Activated CD8-positive, alpha-beta T cell treated with anti-CD3 and anti-CD28 coated beads, Interleukin-2, amount 10 ng/mL, durations not matched to agents 7 days and 5 days (primary cell): ENCODE data around the gene ATL3. TPM values are rescaled to one million over a fixed set of nuclear protein-coding genes. Genes with fewer than 3 reads are reported as not detected.

Source experiments
- ATAC-seq: fragments of 150-1000 bp; cut with Tn5 transposase; one replicate; pipeline ENCODE4 v1.10.0; 2021; ENCODE audit warnings: moderate library complexity
- CTCF ChIA-PET: fragments of 350-600 bp; sonication (Branson Sonifier 250); formaldehyde crosslinking; loops from one replicate; lab custom pipeline; 2021; ENCODE audit warnings: antibody characterized with exemption; lab: Charles Lee
- POLR2A ChIA-PET: fragments of 350-600 bp; sonication (Branson Sonifier 250); formaldehyde crosslinking; loops from one replicate; lab custom pipeline; 2021; ENCODE audit warnings: antibody characterized with exemption; lab: Charles Lee
- DNase-seq: peaks from one replicate; pipeline ENCODE4 v3.0.0-alpha.2; 2020
- H3K27ac Mint-ChIP-seq: one replicate; pipeline ENCODE4 v1.8.0; 2021; ENCODE audit warnings: mild to moderate bottlenecking, mixed read lengths
- H3K27me3 Mint-ChIP-seq: one replicate; pipeline ENCODE4 v1.8.0; 2021; ENCODE audit warnings: low read depth, mixed read lengths
- H3K36me3 Mint-ChIP-seq: one replicate; pipeline ENCODE4 v1.8.0; 2021; ENCODE audit warnings: low read depth, mixed read lengths
- H3K4me1 Mint-ChIP-seq: one replicate; pipeline ENCODE4 v1.8.0; 2021; ENCODE audit warnings: low read depth, mixed read lengths
- H3K4me3 Mint-ChIP-seq: one replicate; pipeline ENCODE4 v1.8.0; 2021; ENCODE audit warnings: mild to moderate bottlenecking, mixed read lengths
- H3K9me3 Mint-ChIP-seq: one replicate; pipeline ENCODE4 v1.8.0; 2022; ENCODE audit warnings: mixed read lengths; ENCODE audit not compliant: insufficient read depth
- total RNA-seq, 2 experiments: library from RNA; stranded (reverse); gene quantifications; one replicate each; pipeline ENCODE4 v1.2.3, GENCODE V29; 2021

ATL3 gene, protein sequence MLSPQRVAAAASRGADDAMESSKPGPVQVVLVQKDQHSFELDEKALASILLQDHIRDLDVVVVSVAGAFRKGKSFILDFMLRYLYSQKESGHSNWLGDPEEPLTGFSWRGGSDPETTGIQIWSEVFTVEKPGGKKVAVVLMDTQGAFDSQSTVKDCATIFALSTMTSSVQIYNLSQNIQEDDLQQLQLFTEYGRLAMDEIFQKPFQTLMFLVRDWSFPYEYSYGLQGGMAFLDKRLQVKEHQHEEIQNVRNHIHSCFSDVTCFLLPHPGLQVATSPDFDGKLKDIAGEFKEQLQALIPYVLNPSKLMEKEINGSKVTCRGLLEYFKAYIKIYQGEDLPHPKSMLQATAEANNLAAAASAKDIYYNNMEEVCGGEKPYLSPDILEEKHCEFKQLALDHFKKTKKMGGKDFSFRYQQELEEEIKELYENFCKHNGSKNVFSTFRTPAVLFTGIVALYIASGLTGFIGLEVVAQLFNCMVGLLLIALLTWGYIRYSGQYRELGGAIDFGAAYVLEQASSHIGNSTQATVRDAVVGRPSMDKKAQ
- total RNA-seq = 10 to 100 TPM; 35.1 to 37.3 TPM

DNA sequence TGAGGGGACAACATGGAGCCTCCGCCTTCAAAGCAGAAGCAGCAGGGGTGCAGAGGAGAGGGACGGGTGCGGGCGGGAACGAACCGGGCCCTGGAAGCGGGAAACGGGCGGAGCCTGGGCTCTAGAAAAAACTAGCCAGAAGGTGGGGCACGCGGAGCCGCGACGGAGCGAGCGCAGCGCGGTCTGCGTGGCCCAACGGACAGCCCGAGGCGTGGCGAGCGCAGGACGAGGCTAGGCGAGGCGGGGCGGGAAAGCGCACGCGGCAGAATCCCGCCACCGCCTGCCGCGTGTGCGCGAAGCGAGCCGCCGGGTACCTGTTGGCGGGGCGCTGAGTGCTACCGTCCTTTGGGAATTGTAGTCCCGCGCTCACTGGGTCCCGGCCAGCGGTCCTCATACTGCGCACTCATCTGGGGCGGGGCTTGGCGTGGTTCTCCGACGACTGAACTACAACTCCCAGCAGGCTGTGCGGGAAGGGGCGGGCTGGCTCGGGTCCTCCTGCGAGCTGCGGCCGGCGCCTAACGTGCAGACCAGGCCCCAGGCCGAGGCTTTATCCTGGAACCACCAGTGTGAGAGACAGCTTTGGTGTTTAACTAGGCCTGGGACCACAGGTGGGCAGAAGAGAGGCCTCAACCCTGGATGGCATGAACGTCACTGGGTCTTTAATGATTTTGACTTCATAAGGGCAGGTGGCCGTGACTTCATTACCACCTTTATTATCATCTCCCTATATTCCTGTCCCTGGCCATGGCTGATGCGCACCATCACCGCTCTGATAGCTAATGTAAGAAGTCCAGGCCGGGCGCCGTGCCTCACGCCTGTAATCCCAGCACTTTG is at the start of gene ATL3:
TSS of gene ATL3 (minus strand) at position 55 of the 834 bp plus-strand sequence. CDS start at position 14, 41 bp downstream.
- ATAC-seq (peak; percentile 92), DNase-seq (peak; percentile 96)
- Mint-ChIP-seq H3K36me3 (peaks cover 16% of the 10 kb centered on the region), H3K27me3 (no peaks in the 10 kb centered on the region), H3K27ac (peak within 1 kb of the TSS; percentile 87), H3K4me3 (peak within 1 kb of the TSS; percentile 87), H3K9me3 (no peaks in the 10 kb centered on the region), H3K4me1 (peaks cover 34% of the 10 kb centered on the region)
- ChIA-PET POLR2A (interaction anchor here (0.7 to 2.3 kb wide), 2 partner anchors 10 to 94 kb away, joined by 3 to 14 read pairs; partner anchors contain the start of gene RTN3), CTCF (interaction anchor here (0.6 to 2.8 kb wide), 9 partner anchors 9 to 667 kb away, joined by 3 to 22 read pairs (median 4); partner anchors contain the start of gene RTN3)

DNA sequence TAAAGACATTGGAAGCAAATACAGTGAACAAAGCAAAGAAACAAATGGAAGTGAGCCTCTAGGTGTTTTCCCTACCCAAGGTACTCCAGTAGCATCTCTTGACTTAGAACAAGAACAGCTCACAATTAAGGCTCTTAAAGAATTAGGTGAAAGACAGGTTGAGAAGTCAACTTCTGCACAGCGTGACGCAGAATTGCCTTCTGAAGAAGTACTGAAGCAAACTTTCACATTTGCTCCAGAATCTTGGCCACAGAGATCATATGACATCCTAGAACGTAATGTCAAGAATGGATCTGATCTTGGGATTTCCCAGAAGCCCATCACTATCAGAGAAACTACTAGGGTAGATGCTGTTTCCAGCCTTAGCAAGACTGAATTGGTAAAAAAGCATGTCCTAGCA is 49.4 kb upstream of the ATL3 start:
- ATAC-seq = no peak
- Mint-ChIP-seq H3K9me3 (no peaks in the 10 kb centered on the region), H3K27ac (no peak overlapping the region), H3K36me3 (peaks cover 3% of the 10 kb centered on the region), H3K27me3 (no peaks in the 10 kb centered on the region), H3K4me3 (no peak overlapping the region), H3K4me1 (no peaks in the 10 kb centered on the region)
- POLR2A ChIA-PET = no interaction called here
- no peak for DNase-seq
- CTCF ChIA-PET = no interaction called here

DNA sequence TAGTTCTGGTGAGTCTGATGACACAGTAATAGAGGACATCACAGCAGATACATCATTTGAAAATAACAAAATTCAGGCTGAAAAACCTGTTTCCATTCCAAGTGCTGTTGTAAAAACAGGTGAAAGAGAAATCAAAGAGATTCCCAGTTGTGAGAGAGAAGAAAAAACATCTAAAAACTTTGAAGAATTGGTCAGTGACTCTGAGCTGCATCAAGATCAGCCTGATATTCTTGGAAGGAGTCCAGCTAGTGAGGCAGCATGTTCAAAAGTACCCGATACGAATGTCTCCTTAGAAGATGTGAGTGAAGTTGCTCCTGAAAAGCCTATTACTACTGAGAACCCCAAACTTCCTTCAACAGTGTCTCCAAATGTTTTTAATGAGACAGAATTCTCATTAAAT is 48.8 kb upstream of the ATL3 start:
- ChIA-PET POLR2A (no interaction called here), CTCF (interaction anchor here (2.4 kb wide), 1 partner anchor 19 kb away, joined by 12 read pairs; no protein-coding TSS in a partner anchor)
- no peak for DNase-seq
- Mint-ChIP-seq H3K4me1 (no peaks in the 10 kb centered on the region), H3K4me3 (no peak overlapping the region), H3K9me3 (no peaks in the 10 kb centered on the region), H3K36me3 (peaks cover 3% of the 10 kb centered on the region), H3K27me3 (no peaks in the 10 kb centered on the region), H3K27ac (no peak overlapping the region)
- ATAC-seq = no peak

DNA sequence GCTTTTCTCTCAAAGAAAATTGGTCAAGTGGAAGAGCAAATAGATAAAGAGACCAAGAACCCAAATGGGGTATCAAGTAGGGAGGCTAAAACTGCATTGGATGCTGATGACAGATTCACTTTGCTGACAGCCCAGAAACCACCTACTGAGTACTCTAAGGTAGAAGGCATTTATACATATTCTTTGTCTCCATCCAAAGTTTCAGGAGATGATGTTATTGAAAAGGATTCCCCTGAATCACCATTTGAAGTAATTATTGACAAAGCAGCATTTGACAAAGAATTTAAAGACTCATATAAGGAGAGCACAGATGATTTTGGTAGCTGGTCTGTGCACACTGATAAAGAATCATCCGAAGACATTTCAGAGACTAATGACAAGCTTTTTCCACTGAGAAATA is 47.8 kb upstream of the ATL3 start:
- Mint-ChIP-seq H3K27ac (no peak overlapping the region), H3K4me3 (no peak overlapping the region), H3K9me3 (no peaks in the 10 kb centered on the region), H3K4me1 (no peaks in the 10 kb centered on the region), H3K36me3 (peaks cover 3% of the 10 kb centered on the region), H3K27me3 (no peaks in the 10 kb centered on the region)
- CTCF ChIA-PET = interaction anchor here (2.4 kb wide), 1 partner anchor 20 kb away, joined by 12 read pairs; no protein-coding TSS in a partner anchor
- POLR2A ChIA-PET = no interaction called here
- no peak for DNase-seq
- no peak for ATAC-seq

DNA sequence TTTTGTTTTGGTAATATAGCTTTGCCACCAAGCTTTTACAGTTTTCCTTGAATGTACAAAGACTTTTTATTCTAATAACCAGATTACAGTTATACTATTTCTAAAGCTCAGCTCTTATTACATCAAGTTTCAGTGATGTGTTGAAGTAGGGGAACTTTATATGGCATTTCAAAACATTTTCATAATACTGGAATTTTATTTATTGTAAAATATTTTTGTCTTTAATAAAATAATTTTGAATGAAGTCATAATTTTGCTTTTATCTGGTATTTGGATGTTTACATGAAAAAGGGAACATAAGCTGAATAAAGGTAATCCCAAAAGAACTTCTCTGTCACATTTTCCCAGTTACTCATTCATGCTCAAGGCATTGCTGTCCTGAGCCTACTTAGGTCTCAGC is 44.9 kb upstream of the ATL3 start:
- Mint-ChIP-seq H3K27me3 (no peaks in the 10 kb centered on the region), H3K4me1 (no peaks in the 10 kb centered on the region), H3K9me3 (no peaks in the 10 kb centered on the region), H3K27ac (no peak overlapping the region), H3K36me3 (peaks cover 3% of the 10 kb centered on the region), H3K4me3 (no peak overlapping the region)
- ATAC-seq (no peak), DNase-seq (no peak)
- CTCF ChIA-PET = interaction anchor here (4.5 kb wide), 1 partner anchor 22 kb away, joined by 31 read pairs; no protein-coding TSS in a partner anchor
- POLR2A ChIA-PET = no interaction called here

DNA sequence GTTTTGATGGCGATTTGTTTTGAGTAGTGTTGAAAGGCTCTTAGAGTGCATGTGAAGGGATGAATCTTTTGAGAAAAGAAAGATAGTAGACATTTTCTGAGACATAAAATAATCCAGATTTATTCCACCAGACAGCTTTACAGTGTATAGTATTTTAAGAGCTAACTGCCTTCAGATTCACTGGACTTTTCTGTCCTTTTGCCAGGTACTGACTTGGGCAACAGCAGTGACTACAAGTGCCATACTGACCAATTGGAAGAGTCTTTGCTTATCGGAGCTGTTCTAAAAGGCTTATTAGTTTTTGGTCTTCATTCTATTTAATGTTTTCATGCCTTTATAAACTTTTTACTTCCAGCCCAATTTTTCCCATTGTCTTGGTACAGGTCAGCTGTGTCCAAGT is 42.6 kb upstream of the ATL3 start:
- Mint-ChIP-seq H3K27me3 (no peaks in the 10 kb centered on the region), H3K4me3 (no peak overlapping the region), H3K36me3 (peaks cover 2% of the 10 kb centered on the region), H3K27ac (no peak overlapping the region), H3K4me1 (peaks cover 4% of the 10 kb centered on the region), H3K9me3 (no peaks in the 10 kb centered on the region)
- ChIA-PET POLR2A (interaction anchor here (0.6 kb wide), 1 partner anchor 10 kb away, joined by 4 read pairs; no protein-coding TSS in a partner anchor), CTCF (interaction anchor here (4.5 kb wide), 1 partner anchor 24 kb away, joined by 31 read pairs; no protein-coding TSS in a partner anchor)
- DNase-seq (no peak), ATAC-seq (no peak)

DNA sequence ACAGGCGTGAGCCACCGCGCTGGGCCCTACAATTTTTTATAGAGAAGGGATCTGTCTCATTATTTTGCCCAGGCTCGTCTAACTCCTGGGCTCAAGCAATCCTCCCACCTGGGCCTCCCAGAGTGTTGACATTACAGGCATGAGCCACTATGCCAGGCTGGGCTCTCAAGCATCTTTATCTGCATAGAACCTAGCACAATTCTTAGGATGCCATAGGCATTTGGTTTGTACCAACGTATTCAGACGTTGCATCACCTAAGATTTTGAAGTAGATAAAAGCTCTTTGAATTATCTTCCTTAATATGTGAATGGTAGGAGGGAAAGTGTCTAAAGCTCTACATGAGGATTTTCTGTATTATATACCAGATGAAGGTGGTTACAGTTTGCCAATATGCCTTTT is 40.7 kb upstream of the ATL3 start:
- POLR2A ChIA-PET = no interaction called here
- Mint-ChIP-seq H3K9me3 (no peaks in the 10 kb centered on the region), H3K36me3 (no peaks in the 10 kb centered on the region), H3K27ac (no peak overlapping the region), H3K4me1 (peaks cover 4% of the 10 kb centered on the region), H3K4me3 (no peak overlapping the region), H3K27me3 (no peaks in the 10 kb centered on the region)
- DNase-seq (no peak), ATAC-seq (no peak)
- CTCF ChIA-PET = no interaction called here

DNA sequence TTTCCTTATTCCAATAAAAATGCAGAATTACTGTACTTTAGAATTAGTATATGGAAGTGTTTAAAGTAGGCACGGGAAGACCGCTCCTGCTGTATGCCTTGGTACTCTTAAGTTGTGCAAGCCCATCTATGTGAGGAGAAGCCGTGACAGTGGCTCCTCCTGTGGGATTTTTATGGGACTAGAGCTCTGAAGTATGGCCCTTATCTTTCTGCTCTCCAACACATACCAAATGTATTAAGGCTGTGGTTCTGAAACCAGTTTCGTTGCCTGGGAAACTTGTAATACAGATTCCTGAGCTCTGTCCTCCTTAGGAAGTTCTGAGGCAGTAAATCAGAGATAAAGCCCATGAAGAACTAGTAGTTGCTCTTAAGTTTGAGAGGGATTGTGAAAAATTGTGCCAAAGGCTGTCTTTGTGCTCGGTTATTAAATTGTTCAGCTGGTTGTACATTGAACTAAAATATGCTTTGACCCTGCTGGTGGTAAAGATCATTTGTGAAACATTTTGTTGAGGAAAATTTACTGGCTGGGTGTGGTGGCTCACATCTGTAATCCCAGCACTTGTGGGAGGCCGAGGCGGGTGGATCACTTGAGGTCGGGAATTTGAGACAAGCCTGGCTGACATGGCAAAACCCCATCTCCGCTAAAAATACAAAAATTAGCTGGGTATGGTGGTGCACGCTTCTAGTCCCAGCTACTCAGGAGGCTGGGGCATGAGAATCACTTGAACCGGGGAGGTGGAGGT is 39.5 kb upstream of the ATL3 start:
- peaks cover 4% of the 10 kb centered on the region for H3K4me1 Mint-ChIP-seq
- H3K9me3 Mint-ChIP-seq = no peaks in the 10 kb centered on the region
- CTCF ChIA-PET = interaction anchor here (0.9 kb wide), 1 partner anchor 28 kb away, joined by 4 read pairs; no protein-coding TSS in a partner anchor
- H3K27ac Mint-ChIP-seq = no peak overlapping the region
- DNase-seq = no peak
- no peak for ATAC-seq
- H3K36me3 Mint-ChIP-seq = no peaks in the 10 kb centered on the region
- H3K4me3 Mint-ChIP-seq = no peak overlapping the region
- no peaks in the 10 kb centered on the region for H3K27me3 Mint-ChIP-seq
- POLR2A ChIA-PET = no interaction called here

DNA sequence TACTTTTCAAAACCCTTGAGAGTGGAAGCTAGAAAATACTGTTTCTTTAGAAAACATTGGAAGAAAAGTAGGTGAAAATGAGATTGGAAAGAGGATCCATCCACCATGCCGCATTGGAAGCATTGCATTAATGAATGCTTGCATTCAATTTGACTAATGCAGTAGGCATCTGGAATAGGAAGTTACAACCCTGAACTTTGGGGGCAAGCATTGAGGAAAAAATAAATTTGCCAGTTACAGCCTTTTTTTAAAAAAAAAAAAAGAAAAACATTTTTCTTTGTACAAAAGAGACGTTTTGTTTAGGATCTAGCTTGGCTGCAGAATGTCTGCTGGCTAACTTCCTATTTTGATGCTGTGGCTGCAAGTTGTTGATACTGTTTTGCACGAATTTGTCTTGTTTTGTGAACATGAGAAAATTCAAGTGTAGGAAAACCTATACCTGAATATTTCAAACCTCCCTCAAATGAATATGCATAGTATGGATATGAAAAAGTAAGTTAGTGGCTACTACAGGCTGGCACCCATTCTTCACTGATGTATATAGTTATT is 38.2 kb upstream of the ATL3 start:
- H3K4me3 Mint-ChIP-seq = no peak overlapping the region
- peaks cover 4% of the 10 kb centered on the region for H3K4me1 Mint-ChIP-seq
- DNase-seq = no peak
- H3K27ac Mint-ChIP-seq = no peak overlapping the region
- no peaks in the 10 kb centered on the region for H3K27me3 Mint-ChIP-seq
- CTCF ChIA-PET = no interaction called here
- no peaks in the 10 kb centered on the region for H3K36me3 Mint-ChIP-seq
- POLR2A ChIA-PET = no interaction called here
- no peak for ATAC-seq
- H3K9me3 Mint-ChIP-seq = no peaks in the 10 kb centered on the region

DNA sequence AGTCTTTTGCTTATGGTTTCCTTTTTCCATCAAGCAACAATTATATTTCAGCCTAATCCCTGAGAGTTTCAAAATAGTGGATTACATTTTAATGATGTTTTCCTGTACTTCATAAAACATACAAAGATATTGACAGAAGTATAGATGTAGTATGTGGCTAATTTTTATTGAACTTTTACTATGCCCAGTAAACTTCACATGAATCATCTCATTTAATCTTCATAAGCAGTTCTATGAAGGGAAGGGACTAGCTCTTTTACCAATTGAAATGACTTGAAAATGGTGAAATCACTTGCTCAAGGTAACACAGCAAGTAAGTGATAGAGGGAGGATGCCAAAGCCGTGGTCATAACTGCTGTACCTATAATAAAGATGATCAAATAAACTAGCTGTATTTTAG is 37.6 kb upstream of the ATL3 start:
- DNase-seq (no peak), ATAC-seq (no peak)
- H3K4me1 Mint-ChIP-seq = peaks cover 4% of the 10 kb centered on the region
- no peaks in the 10 kb centered on the region for H3K27me3 Mint-ChIP-seq
- ChIA-PET CTCF (interaction anchor here (0.6 to 0.7 kb wide), 2 partner anchors 30 to 206 kb away, joined by 3 to 4 read pairs; no protein-coding TSS in a partner anchor), POLR2A (no interaction called here)
- no peaks in the 10 kb centered on the region for H3K36me3 Mint-ChIP-seq
- no peaks in the 10 kb centered on the region for H3K9me3 Mint-ChIP-seq
- H3K27ac Mint-ChIP-seq = no peak overlapping the region
- no peak overlapping the region for H3K4me3 Mint-ChIP-seq
